ENCODE results near the gene TLE4. TPM values are rescaled to one million over a fixed set of nuclear protein-coding genes. Genes with fewer than 3 reads are reported as not detected.

The TLE4 gene
- total and polyA plus RNA-seq, 2 donors (not counting 1 experiment from before 2014, with no cell fraction given) = 13.5 to 35.0 TPM

DNA sequence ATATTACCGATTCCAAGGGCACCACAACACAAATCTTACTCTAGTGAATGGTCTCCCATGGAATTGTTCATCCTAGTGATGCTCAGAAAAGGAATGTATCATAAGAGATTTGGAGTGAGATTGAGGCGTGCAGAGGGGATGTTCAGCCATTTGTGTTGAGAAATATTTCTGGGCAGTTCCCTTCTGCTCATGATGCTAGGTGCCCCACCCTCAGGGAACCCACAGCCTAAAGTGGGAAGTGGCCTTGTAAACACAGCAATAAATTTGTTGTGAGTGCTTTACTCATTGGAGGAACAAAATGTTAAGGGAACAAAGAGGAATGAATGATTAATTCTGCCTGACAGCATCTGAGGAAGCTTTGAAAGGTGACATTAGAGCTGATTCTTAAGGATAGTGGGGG is 129.9 kb downstream of the TLE4 start:
- Histone ChIP-seq H3K4me3 (replicated peaks in 1 of 4; ENCODE audit: control extremely low read depth in 1 of 4, insufficient read depth in 1 of 4, low read depth in 3 of 4, low read length in 4 of 4) (no peak overlapping the region), H3K9ac (ENCODE audit: insufficient read depth, low read length) (no peak overlapping the region)

GRCh38 chr9:79705704-79706103 is 133.9 kb downstream of the TLE4 start:
- Histone ChIP-seq H3K9ac (ENCODE audit: insufficient read depth, low read length) (no peak overlapping the region), H4K20me1 (ENCODE audit: control insufficient read depth, extremely low read depth, insufficient read depth, low read length) (no peaks in the 10 kb centered on the region), H3K27ac (ENCODE audit: insufficient read depth, low read length) (no peak overlapping the region), H2AFZ (ENCODE audit: low read length) (no peak overlapping the region), H3K9me3 (ENCODE audit: control insufficient read depth, insufficient read depth, low read depth, low read length) (no peaks in the 10 kb centered on the region), H3K79me2 (ENCODE audit: control insufficient read depth, insufficient read depth, low read length) (no peaks in the 10 kb centered on the region), H3K4me3 (replicated peaks in 1 of 4; ENCODE audit: control extremely low read depth in 1 of 4, insufficient read depth in 1 of 4, low read depth in 3 of 4, low read length in 4 of 4) (no peak overlapping the region), H3K36me3 (ENCODE audit: control insufficient read depth, insufficient read depth, low read length) (no peaks in the 10 kb centered on the region), H3K4me2 (ENCODE audit: extremely low read depth, insufficient read depth, low read length) (no peak overlapping the region), H3K27me3 (ENCODE audit: control insufficient read depth, insufficient read depth, low read length) (no peaks in the 10 kb centered on the region), H3K4me1 (ENCODE audit: control insufficient read depth, extremely low read depth, insufficient read depth, low read length) (no peaks in the 10 kb centered on the region)
- DNase-seq (ENCODE audit: low read depth in 2 of 2) = no peak
- TF ChIP-seq CTCF (conservative IDR thresholded peaks at IDR 0.05 in 1 of 2, IDR thresholded peaks at IDR 0.05 in 1 of 2; ENCODE audit: low read depth in 1 of 2, low read length in 2 of 2) (no peak), EZH2 (IDR thresholded peaks at IDR 0.05; ENCODE audit: low read length, missing control alignments) (no peak)

More for the DNA sequence above, 129.9 kb downstream of the TLE4 start:
- no peaks in the 10 kb centered on the region for H3K27me3 ChIP-seq (ENCODE audit: control insufficient read depth, insufficient read depth, low read length)
- H3K4me2 ChIP-seq (ENCODE audit: extremely low read depth, insufficient read depth, low read length) = no peak overlapping the region
- H3K36me3 ChIP-seq (ENCODE audit: control insufficient read depth, insufficient read depth, low read length) = no peaks in the 10 kb centered on the region
- H3K9me3 ChIP-seq (ENCODE audit: control insufficient read depth, insufficient read depth, low read depth, low read length) = no peaks in the 10 kb centered on the region
- no peaks in the 10 kb centered on the region for H4K20me1 ChIP-seq (ENCODE audit: control insufficient read depth, extremely low read depth, insufficient read depth, low read length)
- no peak for TF ChIP-seq CTCF (conservative IDR thresholded peaks at IDR 0.05 in 1 of 2, IDR thresholded peaks at IDR 0.05 in 1 of 2; ENCODE audit: low read depth in 1 of 2, low read length in 2 of 2)
- TF ChIP-seq EZH2 (IDR thresholded peaks at IDR 0.05; ENCODE audit: low read length, missing control alignments) = no peak
- peak in 1 of 2 donors; percentile 23 for DNase-seq (ENCODE audit: low read depth in 2 of 2)
- H2AFZ ChIP-seq (ENCODE audit: low read length) = no peak overlapping the region
- H3K79me2 ChIP-seq (ENCODE audit: control insufficient read depth, insufficient read depth, low read length) = no peaks in the 10 kb centered on the region
- no peaks in the 10 kb centered on the region for H3K4me1 ChIP-seq (ENCODE audit: control insufficient read depth, extremely low read depth, insufficient read depth, low read length)
- no peak overlapping the region for H3K27ac ChIP-seq (ENCODE audit: insufficient read depth, low read length)

GRCh38 chr9:79706512-79706911 is 134.7 kb downstream of the TLE4 start:
- Histone ChIP-seq H3K79me2 (ENCODE audit: control insufficient read depth, insufficient read depth, low read length) (no peaks in the 10 kb centered on the region), H3K4me3 (replicated peaks in 1 of 4; ENCODE audit: control extremely low read depth in 1 of 4, insufficient read depth in 1 of 4, low read depth in 3 of 4, low read length in 4 of 4) (no peak overlapping the region), H4K20me1 (ENCODE audit: control insufficient read depth, extremely low read depth, insufficient read depth, low read length) (no peaks in the 10 kb centered on the region), H3K36me3 (ENCODE audit: control insufficient read depth, insufficient read depth, low read length) (no peaks in the 10 kb centered on the region), H3K4me2 (ENCODE audit: extremely low read depth, insufficient read depth, low read length) (no peak overlapping the region), H3K9ac (ENCODE audit: insufficient read depth, low read length) (no peak overlapping the region), H3K4me1 (ENCODE audit: control insufficient read depth, extremely low read depth, insufficient read depth, low read length) (no peaks in the 10 kb centered on the region), H3K27me3 (ENCODE audit: control insufficient read depth, insufficient read depth, low read length) (no peaks in the 10 kb centered on the region), H3K9me3 (ENCODE audit: control insufficient read depth, insufficient read depth, low read depth, low read length) (no peaks in the 10 kb centered on the region), H2AFZ (ENCODE audit: low read length) (no peak overlapping the region), H3K27ac (ENCODE audit: insufficient read depth, low read length) (no peak overlapping the region)
- DNase-seq (ENCODE audit: low read depth in 2 of 2) = no peak
- TF ChIP-seq EZH2 (IDR thresholded peaks at IDR 0.05; ENCODE audit: low read length, missing control alignments) = no peak
- TF ChIP-seq CTCF (conservative IDR thresholded peaks at IDR 0.05 in 1 of 2, IDR thresholded peaks at IDR 0.05 in 1 of 2; ENCODE audit: low read depth in 1 of 2, low read length in 2 of 2) = no peak
